ENCODE measurements around the gene CENPU.

- TF ChIP-seq EZH2 (IDR thresholded peaks at IDR 0.05; ENCODE audit: low read depth) = no peak
- no peak for TF ChIP-seq CTCF (conservative IDR thresholded peaks at IDR 0.05)
These were observed 18.8 kb upstream of the CENPU start for GRCh38 chr4:184752496-184753275.
